ENCODE measurements around the gene POLR2E. TPM values are rescaled to one million over a fixed set of nuclear protein-coding genes. Genes with fewer than 3 reads are reported as not detected.

The POLR2E gene
- total RNA-seq, 3 donors from 2014 or later, result 108 to 138 (median 133) TPM

GRCh38 chr19:1068009-1069001, 26.9 kb downstream of the POLR2E start:
- no peaks in the 10 kb centered on the region for H3K36me3 ChIP-seq (ENCODE audit: low read depth)
- TF ChIP-seq CTCF (IDR thresholded peaks at IDR 0.05), result no peak
- H3K4me3 ChIP-seq, result no peak overlapping the region
- ATAC-seq, result peak; percentile 10
- intact Hi-C loops (cut with DNase I, micrococcal nuclease), result no loop called here
- no peaks in the 10 kb centered on the region for H3K9me3 ChIP-seq
- peaks cover 44% of the 10 kb centered on the region for H3K4me1 ChIP-seq (ENCODE audit: low read depth)
- DNase-seq, result peak; percentile 70 to 89 (median 77)

GRCh38 chr19:1067341-1067957, 27.7 kb downstream of the POLR2E start:
- Histone ChIP-seq H3K36me3 (ENCODE audit: low read depth) (no peaks in the 10 kb centered on the region), H3K4me1 (ENCODE audit: low read depth) (peaks cover 44% of the 10 kb centered on the region), H3K9me3 (no peaks in the 10 kb centered on the region), H3K4me3 (peak overlapping the region; percentile 40)
- intact Hi-C loops (cut with DNase I, micrococcal nuclease), result no loop called here
- ATAC-seq (no peak), DNase-seq (peak in 1 of 3 donors; percentile 53)
- no peak for TF ChIP-seq CTCF (IDR thresholded peaks at IDR 0.05)

- peak; percentile 26 for ATAC-seq
Measured at GRCh38 chr19:1066748-1067340, 28.3 kb downstream of the POLR2E start, which contains the start of gene ARHGAP45. Gene ARHGAP45 (plus strand): TSS chr19:1067167. CDS start chr19:1067406, 239 bp downstream.

GRCh38 chr19:1066251-1066747, 28.9 kb downstream of the POLR2E start:
- intact Hi-C loops (cut with DNase I, micrococcal nuclease), result no loop called here
- no peak for ATAC-seq
- Histone ChIP-seq H3K4me1 (ENCODE audit: low read depth) (peaks cover 44% of the 10 kb centered on the region), H3K9me3 (no peaks in the 10 kb centered on the region), H3K4me3 (peak overlapping the region; percentile 40), H3K36me3 (ENCODE audit: low read depth) (no peaks in the 10 kb centered on the region)
- no peak for TF ChIP-seq CTCF (IDR thresholded peaks at IDR 0.05)
- DNase-seq, result peak; percentile 21 to 69 (median 56)

More at GRCh38 chr19:1066748-1067340, 28.3 kb downstream of the POLR2E start, which contains the start of gene ARHGAP45:
- intact Hi-C loops (cut with DNase I, micrococcal nuclease), result no loop called here
- Histone ChIP-seq H3K4me1 (ENCODE audit: low read depth) (peaks cover 44% of the 10 kb centered on the region), H3K9me3 (no peaks in the 10 kb centered on the region), H3K36me3 (ENCODE audit: low read depth) (no peaks in the 10 kb centered on the region), H3K4me3 (peak within 1 kb of the TSS; percentile 40)
- no peak for TF ChIP-seq CTCF (IDR thresholded peaks at IDR 0.05)
- peak; percentile 56 to 89 (median 78) for DNase-seq

GRCh38 chr19:1065606-1066109, 29.5 kb downstream of the POLR2E start:
- DNase-seq, result peak; percentile 68 to 79 (median 73)
- H3K9me3 ChIP-seq, result no peaks in the 10 kb centered on the region
- no peak overlapping the region for H3K4me3 ChIP-seq
- no peaks in the 10 kb centered on the region for H3K36me3 ChIP-seq (ENCODE audit: low read depth)
- no peak for TF ChIP-seq CTCF (IDR thresholded peaks at IDR 0.05)
- peaks cover 44% of the 10 kb centered on the region for H3K4me1 ChIP-seq (ENCODE audit: low read depth)
- intact Hi-C loops (cut with DNase I, micrococcal nuclease), result no loop called here
- peak; percentile 70 for ATAC-seq
